Measurements from ENCODE around the gene ATF1. TPM values are rescaled to one million over a fixed set of nuclear protein-coding genes. Genes with fewer than 3 reads are reported as not detected.
"Not testable (repeated sequence)": the region's sequence is repeated elsewhere in the genome, so short reads cannot be mapped to it uniquely, and the experiment has no call there.

Gene ATF1
- polyA plus RNA-seq, 3 donors: 6.2 to 18.7 (median 12.9) TPM

- 97 to 99% (median 98%) methylated on average over 3 of the region's 3 CpGs for WGBS, 3 donors
- H3K27ac ChIP-seq (ENCODE audit: low read depth, low read length): no peak overlapping the region
These were observed 21.6 kb downstream of the ATF1 start for GRCh38 chr12:50785406-50786001.

- no peak overlapping the region for H3K27ac ChIP-seq (ENCODE audit: low read depth, low read length)
- WGBS, 3 donors: 84 to 96% (median 87%) methylated on average over 3 of the region's 3 CpGs
These were observed 22.8 kb downstream of the ATF1 start for GRCh38 chr12:50786498-50787231.

- H3K27ac ChIP-seq (ENCODE audit: low read depth, low read length): no peak overlapping the region
- 92 to 100% (median 99%) methylated on average over 2 of the region's 2 CpGs for WGBS, 3 donors
These were observed 23.7 kb downstream of the ATF1 start for GRCh38 chr12:50787618-50788017.

GRCh38 chr12:50788561-50788960 is 24.7 kb downstream of the ATF1 start:
- no peak overlapping the region for H3K27ac ChIP-seq (ENCODE audit: low read depth, low read length)
- WGBS, 3 donors: 90 to 94% (median 91%) methylated on average over 3 of the region's 3 CpGs

- 92 to 93% (median 92%) methylated on average over 5 of the region's 5 CpGs for WGBS, 3 donors
These were observed 26.2 kb downstream of the ATF1 start for GRCh38 chr12:50790081-50790480.

GRCh38 chr12:50799908-50800307 is 36.0 kb downstream of the ATF1 start:
- 99% methylated on average over 2 of the region's 2 CpGs for WGBS, 3 donors
- H3K27ac ChIP-seq (ENCODE audit: low read depth, low read length): no peak overlapping the region

More at GRCh38 chr12:50790081-50790480, 26.2 kb downstream of the ATF1 start:
- H3K27ac ChIP-seq (ENCODE audit: low read depth, low read length): no peak overlapping the region

GRCh38 chr12:50803230-50803875 is 39.5 kb downstream of the ATF1 start:
- 96 to 99% (median 98%) methylated on average over 2 of the region's 2 CpGs for WGBS, 3 donors

GRCh38 chr12:50806176-50806575 is 42.3 kb downstream of the ATF1 start:
- H3K27ac ChIP-seq (ENCODE audit: low read depth, low read length): no peak overlapping the region
- WGBS, 3 donors: 96 to 100% (median 98%) methylated on average over 4 of the region's 4 CpGs

More at GRCh38 chr12:50803230-50803875, 39.5 kb downstream of the ATF1 start:
- no peak overlapping the region for H3K27ac ChIP-seq (ENCODE audit: low read depth, low read length)

- not testable (repeated sequence) for H3K27ac ChIP-seq (ENCODE audit: low read depth, low read length)
- WGBS, 3 donors: 96 to 98% (median 96%) methylated on average over 4 of the region's 4 CpGs
These were observed 45.2 kb downstream of the ATF1 start for GRCh38 chr12:50809131-50809530.

- H3K27ac ChIP-seq (ENCODE audit: low read depth, low read length): not testable (repeated sequence)
- WGBS, 3 donors: 92 to 97% (median 95%) methylated on average over 7 of the region's 7 CpGs
These were observed 51.0 kb downstream of the ATF1 start for GRCh38 chr12:50814921-50815320.

GRCh38 chr12:50820177-50820576 is 56.3 kb downstream of the ATF1 start:
- H3K27ac ChIP-seq (ENCODE audit: low read depth, low read length): no peak overlapping the region

GRCh38 chr12:50822082-50822481 is 58.2 kb downstream of the ATF1 start:
- WGBS, 3 donors: 87 to 93% (median 92%) methylated on average over 1 of the region's 1 CpG
- no peak overlapping the region for H3K27ac ChIP-seq (ENCODE audit: low read depth, low read length)

GRCh38 chr12:50823724-50824123 is 59.8 kb downstream of the ATF1 start:
- not testable (repeated sequence) for H3K27ac ChIP-seq (ENCODE audit: low read depth, low read length)
- WGBS, 3 donors: 90 to 91% (median 91%) methylated on average over 11 of the region's 11 CpGs

GRCh38 chr12:50824914-50825313 is 61.0 kb downstream of the ATF1 start:
- H3K27ac ChIP-seq (ENCODE audit: low read depth, low read length): no peak overlapping the region
- WGBS, 3 donors: 22 to 47% (median 34%) methylated on average over 4 of the region's 4 CpGs

GRCh38 chr12:50825372-50825838 is 61.5 kb downstream of the ATF1 start:
- WGBS, 3 donors: 0 to 2% (median 2%) methylated on average over 2 of the region's 2 CpGs
- H3K27ac ChIP-seq (ENCODE audit: low read depth, low read length): no peak overlapping the region

- WGBS, 3 donors: 94 to 96% (median 96%) methylated on average over 1 of the region's 1 CpG
- H3K27ac ChIP-seq (ENCODE audit: low read depth, low read length): no peak overlapping the region
These were observed 64.2 kb downstream of the ATF1 start for GRCh38 chr12:50828121-50828520.

GRCh38 chr12:50828886-50829285 is 65.0 kb downstream of the ATF1 start:
- WGBS, 3 donors: 75 to 93% (median 86%) methylated on average over 2 of the region's 2 CpGs
- no peak overlapping the region for H3K27ac ChIP-seq (ENCODE audit: low read depth, low read length)

GRCh38 chr12:50833801-50834200 is 69.9 kb downstream of the ATF1 start:
- not testable (repeated sequence) for H3K27ac ChIP-seq (ENCODE audit: low read depth, low read length)

GRCh38 chr12:50839042-50839441 is 75.1 kb downstream of the ATF1 start:
- WGBS, 3 donors: 79 to 88% (median 86%) methylated on average over 2 of the region's 2 CpGs
- H3K27ac ChIP-seq (ENCODE audit: low read depth, low read length): no peak overlapping the region

All from adipose tissue (tissue), 3 donors.